ENCODE results near the gene ANXA2R.

The ANXA2R gene

GRCh38 chr5:43021151-43021550, 19.0 kb downstream of the ANXA2R start:
- Mint-ChIP-seq H3K36me3 (ENCODE audit: low read depth) (no peaks in the 10 kb centered on the region), H3K27ac (no peak overlapping the region), H3K4me3 (no peak overlapping the region), H3K9me3 (peaks cover 4% of the 10 kb centered on the region), H3K27me3 (ENCODE audit: low read depth, poor library complexity) (peaks cover 100% of the 10 kb centered on the region), H3K4me1 (peaks cover 37% of the 10 kb centered on the region)
- no peak for DNase-seq
- TF ChIP-seq CTCF (IDR thresholded peaks at IDR 0.05): no peak

- Mint-ChIP-seq H3K4me1 (peaks cover 38% of the 10 kb centered on the region), H3K27me3 (ENCODE audit: low read depth, poor library complexity) (peaks cover 100% of the 10 kb centered on the region), H3K9me3 (peaks cover 4% of the 10 kb centered on the region), H3K36me3 (ENCODE audit: low read depth) (no peaks in the 10 kb centered on the region), H3K4me3 (peak overlapping the region; percentile 92), H3K27ac (no peak overlapping the region)
- no peak for DNase-seq
- TF ChIP-seq CTCF (IDR thresholded peaks at IDR 0.05): no peak
Observed at GRCh38 chr5:43020399-43020746, 19.7 kb downstream of the ANXA2R start.

GRCh38 chr5:43019614-43020398, 20.3 kb downstream of the ANXA2R start:
- Mint-ChIP-seq H3K36me3 (ENCODE audit: low read depth) (no peaks in the 10 kb centered on the region), H3K4me1 (peaks cover 38% of the 10 kb centered on the region), H3K4me3 (peak overlapping the region; percentile 92), H3K9me3 (peaks cover 4% of the 10 kb centered on the region), H3K27ac (no peak overlapping the region), H3K27me3 (ENCODE audit: low read depth, poor library complexity) (peaks cover 100% of the 10 kb centered on the region)
- DNase-seq: peak; percentile 45
- TF ChIP-seq CTCF (IDR thresholded peaks at IDR 0.05): peak; percentile 27

- peaks cover 100% of the 10 kb centered on the region for H3K27me3 Mint-ChIP-seq (ENCODE audit: low read depth, poor library complexity)
- H3K4me3 Mint-ChIP-seq: peak overlapping the region; percentile 92
- H3K9me3 Mint-ChIP-seq: peaks cover 4% of the 10 kb centered on the region
- no peak overlapping the region for H3K27ac Mint-ChIP-seq
- no peak for TF ChIP-seq CTCF (IDR thresholded peaks at IDR 0.05)
- peaks cover 38% of the 10 kb centered on the region for H3K4me1 Mint-ChIP-seq
- no peak for DNase-seq
- H3K36me3 Mint-ChIP-seq (ENCODE audit: low read depth): no peaks in the 10 kb centered on the region
Observed at GRCh38 chr5:43019291-43019613, 20.9 kb downstream of the ANXA2R start.

- peak overlapping the region; percentile 92 for H3K4me3 Mint-ChIP-seq
- H3K36me3 Mint-ChIP-seq (ENCODE audit: low read depth): no peaks in the 10 kb centered on the region
- H3K4me1 Mint-ChIP-seq: peaks cover 38% of the 10 kb centered on the region
- no peaks in the 10 kb centered on the region for H3K9me3 Mint-ChIP-seq
- H3K27me3 Mint-ChIP-seq (ENCODE audit: low read depth, poor library complexity): peaks cover 97% of the 10 kb centered on the region
- no peak for TF ChIP-seq CTCF (IDR thresholded peaks at IDR 0.05)
- no peak for DNase-seq
- H3K27ac Mint-ChIP-seq: no peak overlapping the region
Observed at GRCh38 chr5:43017428-43017815, 22.7 kb downstream of the ANXA2R start.

- Mint-ChIP-seq H3K9me3 (no peaks in the 10 kb centered on the region), H3K27ac (no peak overlapping the region), H3K27me3 (ENCODE audit: low read depth, poor library complexity) (peaks cover 96% of the 10 kb centered on the region), H3K4me1 (peaks cover 38% of the 10 kb centered on the region), H3K4me3 (peak overlapping the region; percentile 92), H3K36me3 (ENCODE audit: low read depth) (no peaks in the 10 kb centered on the region)
- no peak for DNase-seq
- TF ChIP-seq CTCF (IDR thresholded peaks at IDR 0.05): no peak
Observed at GRCh38 chr5:43016217-43016779, 23.8 kb downstream of the ANXA2R start.

All from nephron progenitor cell (in vitro differentiated cells).